Upper lobe of left lung (tissue), 4 donors: ENCODE measurements around the gene PDE4D.
"Not testable (repeated sequence)": the region's sequence is repeated elsewhere in the genome, so short reads cannot be mapped to it uniquely, and the experiment has no call there.

Experiments
- EP300 ChIP-seq, 4 donors: sonication (generic); formaldehyde crosslinking; IDR thresholded peaks; one replicate each; pipeline ENCODE4 v1.5.1; 2017; ENCODE audit warnings: antibody characterized with exemption in 4 of 4, control low read depth in 2 of 4
- TF ChIP-seq, protein P1 (sequence below), 6 experiments: fragments of 450-650 bp in 4 of 6; fragments of 200-600 bp in 2 of 6; sonication (generic) in 2 of 6; IDR thresholded peaks; one replicate each; pipeline ENCODE4 v1.5.1; 2016 to 2019; ENCODE audit warnings: antibody characterized with exemption in 6 of 6

DNA sequence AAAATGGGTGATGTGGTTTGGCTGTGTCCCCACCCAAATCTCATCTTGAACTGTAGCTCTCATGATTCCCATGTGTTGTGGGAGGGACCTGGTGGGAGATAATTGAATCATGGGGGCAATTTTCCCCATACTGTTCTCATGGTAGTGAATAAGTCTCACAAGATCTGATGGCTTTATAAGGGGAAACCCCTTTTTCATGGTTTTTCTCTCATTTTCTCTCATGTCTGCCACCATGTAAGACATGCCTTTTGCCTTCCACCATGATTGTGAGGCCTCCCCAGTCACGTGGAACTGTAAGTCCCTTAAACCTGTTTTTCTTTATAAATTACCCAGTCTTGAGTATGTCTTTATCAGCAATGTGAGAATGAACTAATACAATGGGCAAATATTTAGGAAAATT is 108.8 kb downstream of the PDE4D start:
- TF ChIP-seq, protein P1, sequence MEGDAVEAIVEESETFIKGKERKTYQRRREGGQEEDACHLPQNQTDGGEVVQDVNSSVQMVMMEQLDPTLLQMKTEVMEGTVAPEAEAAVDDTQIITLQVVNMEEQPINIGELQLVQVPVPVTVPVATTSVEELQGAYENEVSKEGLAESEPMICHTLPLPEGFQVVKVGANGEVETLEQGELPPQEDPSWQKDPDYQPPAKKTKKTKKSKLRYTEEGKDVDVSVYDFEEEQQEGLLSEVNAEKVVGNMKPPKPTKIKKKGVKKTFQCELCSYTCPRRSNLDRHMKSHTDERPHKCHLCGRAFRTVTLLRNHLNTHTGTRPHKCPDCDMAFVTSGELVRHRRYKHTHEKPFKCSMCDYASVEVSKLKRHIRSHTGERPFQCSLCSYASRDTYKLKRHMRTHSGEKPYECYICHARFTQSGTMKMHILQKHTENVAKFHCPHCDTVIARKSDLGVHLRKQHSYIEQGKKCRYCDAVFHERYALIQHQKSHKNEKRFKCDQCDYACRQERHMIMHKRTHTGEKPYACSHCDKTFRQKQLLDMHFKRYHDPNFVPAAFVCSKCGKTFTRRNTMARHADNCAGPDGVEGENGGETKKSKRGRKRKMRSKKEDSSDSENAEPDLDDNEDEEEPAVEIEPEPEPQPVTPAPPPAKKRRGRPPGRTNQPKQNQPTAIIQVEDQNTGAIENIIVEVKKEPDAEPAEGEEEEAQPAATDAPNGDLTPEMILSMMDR (IDR thresholded peaks at IDR 0.05): not testable (repeated sequence)
- TF ChIP-seq EP300 (IDR thresholded peaks at IDR 0.05): not testable (repeated sequence)
